Smooth muscle cell (in vitro differentiated cells): ENCODE measurements around the gene B9D1. TPM values are rescaled to one million over a fixed set of nuclear protein-coding genes. Genes with fewer than 3 reads are reported as not detected.

Source experiments
- DNase-seq: peaks from one replicate; lab custom pipeline; 2025; ENCODE audit not compliant: unreplicated experiment; lab: John Stamatoyannopoulos, UW
- H2AFZ ChIP-seq: fragments of 200-600 bp; sonication (generic); 2 replicates; pipeline ENCODE4 v1.6.0; 2016; ENCODE audit warnings: antibody characterized with exemption, low read depth, mild to moderate bottlenecking
- H3F3A ChIP-seq: fragments of 200-600 bp; sonication (generic); 2 replicates; pipeline ENCODE4 v1.6.0; 2017; ENCODE audit warnings: antibody characterized with exemption, low read depth
- H3K27ac ChIP-seq: fragments of 200-600 bp; sonication (generic); 2 replicates; pipeline ENCODE4 v1.5.1; 2016; ENCODE audit warnings: low read depth, mild to moderate bottlenecking
- H3K27me3 ChIP-seq: fragments of 200-600 bp; sonication (generic); 2 replicates; pipeline ENCODE4 v1.6.1; 2016; ENCODE audit warnings: low read depth, mild to moderate bottlenecking
- H3K36me3 ChIP-seq: fragments of 200-600 bp; sonication (generic); 2 replicates; pipeline ENCODE4 v1.5.1; 2016; ENCODE audit warnings: low read depth
- H3K4me1 ChIP-seq: fragments of 200-600 bp; sonication (generic); 2 replicates; pipeline ENCODE4 v1.5.1; 2016; ENCODE audit warnings: low read depth
- H3K4me2 ChIP-seq: fragments of 200-600 bp; sonication (generic); 2 replicates; pipeline ENCODE4 v1.6.0; 2016; ENCODE audit warnings: mild to moderate bottlenecking
- H3K4me3 ChIP-seq: fragments of 200-600 bp; sonication (generic); 2 replicates; pipeline ENCODE4 v1.5.1; 2016; ENCODE audit warnings: mild to moderate bottlenecking
- H3K79me2 ChIP-seq: fragments of 200-600 bp; sonication (generic); 2 replicates; pipeline ENCODE4 v1.6.0; 2016; ENCODE audit warnings: low read depth, mild to moderate bottlenecking
- H3K9ac ChIP-seq: fragments of 200-600 bp; sonication (generic); 2 replicates; pipeline ENCODE4 v1.6.0; 2016; ENCODE audit warnings: low read depth
- H3K9me3 ChIP-seq: fragments of 200-600 bp; sonication (generic); replicated peaks from 2 replicates; pipeline ENCODE4 v1.5.1; 2016; ENCODE audit warnings: low read depth
- H4K20me1 ChIP-seq: fragments of 200-600 bp; sonication (generic); 2 replicates; pipeline ENCODE4 v1.6.0; 2016; ENCODE audit warnings: low read depth
- WGBS: methylation state at CpG from one replicate; pipeline ENCODE4 v1.1.7; 2016; ENCODE audit warnings: low lambda C conversion rate; 5-methylcytosine and 5-hydroxymethylcytosine counted together
- polyA plus RNA-seq: library from polyadenylated mRNA; unstranded; fragments of >200 nt; fragmentation: Nextera tagmentation; extraction: Ambion mirVana; gene quantifications from 2 replicates; pipeline ENCODE4 v1.2.1, GENCODE V29; 2016
- total RNA-seq: library from RNA; depleted of rRNA; stranded (reverse); fragments of >200 nt; gene quantifications from 2 replicates; pipeline ENCODE4 v1.2.3, GENCODE V29; 2014
- TF ChIP-seq, protein P1 (sequence below): fragments of 200-600 bp; sonication (generic); IDR thresholded peaks from 2 replicates; pipeline ENCODE4 v1.5.1; 2017; ENCODE audit warnings: borderline replicate concordance, mild to moderate bottlenecking, antibody characterized with exemption; ENCODE audit not compliant: insufficient read depth, poor library complexity, severe bottlenecking

The B9D1 gene
- total and polyA plus RNA-seq, 2 experiments from 2014 or later: 21.9 to 45.5 TPM

GRCh38 chr17:19360772-19361171, 1.8 kb downstream of the B9D1 start:
- TF ChIP-seq, protein P1, sequence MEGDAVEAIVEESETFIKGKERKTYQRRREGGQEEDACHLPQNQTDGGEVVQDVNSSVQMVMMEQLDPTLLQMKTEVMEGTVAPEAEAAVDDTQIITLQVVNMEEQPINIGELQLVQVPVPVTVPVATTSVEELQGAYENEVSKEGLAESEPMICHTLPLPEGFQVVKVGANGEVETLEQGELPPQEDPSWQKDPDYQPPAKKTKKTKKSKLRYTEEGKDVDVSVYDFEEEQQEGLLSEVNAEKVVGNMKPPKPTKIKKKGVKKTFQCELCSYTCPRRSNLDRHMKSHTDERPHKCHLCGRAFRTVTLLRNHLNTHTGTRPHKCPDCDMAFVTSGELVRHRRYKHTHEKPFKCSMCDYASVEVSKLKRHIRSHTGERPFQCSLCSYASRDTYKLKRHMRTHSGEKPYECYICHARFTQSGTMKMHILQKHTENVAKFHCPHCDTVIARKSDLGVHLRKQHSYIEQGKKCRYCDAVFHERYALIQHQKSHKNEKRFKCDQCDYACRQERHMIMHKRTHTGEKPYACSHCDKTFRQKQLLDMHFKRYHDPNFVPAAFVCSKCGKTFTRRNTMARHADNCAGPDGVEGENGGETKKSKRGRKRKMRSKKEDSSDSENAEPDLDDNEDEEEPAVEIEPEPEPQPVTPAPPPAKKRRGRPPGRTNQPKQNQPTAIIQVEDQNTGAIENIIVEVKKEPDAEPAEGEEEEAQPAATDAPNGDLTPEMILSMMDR: no peak
- WGBS: 90% methylated on average over 8 of the region's 8 CpGs
- H3K9ac ChIP-seq: no peak overlapping the region

DNA sequence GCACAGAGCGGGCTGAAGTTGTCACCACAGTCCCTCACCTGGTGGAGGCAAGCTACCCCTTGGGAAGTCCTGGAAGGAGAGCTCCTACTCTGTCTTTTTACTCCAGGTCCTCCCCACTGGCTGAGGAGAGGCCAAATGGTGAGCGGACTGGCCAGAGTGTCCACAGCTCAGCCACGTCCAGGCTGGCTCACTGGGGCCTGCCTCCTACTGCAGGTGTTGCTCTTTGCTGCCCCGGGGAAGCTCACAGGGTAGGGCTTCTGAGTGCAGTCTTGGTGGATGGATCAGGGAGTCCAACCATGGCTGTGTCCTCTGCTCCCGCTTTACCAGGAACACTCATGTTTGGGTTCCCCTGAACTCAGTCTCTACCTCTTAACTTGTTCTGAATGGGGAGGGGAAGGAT, 2.7 kb downstream of the B9D1 start:
- Histone ChIP-seq H2AFZ (no peak overlapping the region), H3K4me1 (peaks cover 10% of the 10 kb centered on the region), H3K79me2 (no peaks in the 10 kb centered on the region), H3F3A (no peaks in the 10 kb centered on the region), H3K4me2 (no peak overlapping the region), H4K20me1 (no peaks in the 10 kb centered on the region), H3K4me3 (no peak overlapping the region), H3K36me3 (no peaks in the 10 kb centered on the region), H3K27ac (no peak overlapping the region), H3K27me3 (no peaks in the 10 kb centered on the region), H3K9me3 (no peaks in the 10 kb centered on the region), H3K9ac (no peak overlapping the region)
- TF ChIP-seq, protein P1: no peak
- 97% methylated on average over 5 of the region's 5 CpGs for WGBS
- no peak for DNase-seq

More at GRCh38 chr17:19360772-19361171, 1.8 kb downstream of the B9D1 start:
- H2AFZ ChIP-seq: no peak overlapping the region
- no peaks in the 10 kb centered on the region for H3K27me3 ChIP-seq
- H3K4me2 ChIP-seq: no peak overlapping the region
- no peaks in the 10 kb centered on the region for H3K79me2 ChIP-seq
- no peak overlapping the region for H3K4me3 ChIP-seq
- no peak for DNase-seq
- no peaks in the 10 kb centered on the region for H4K20me1 ChIP-seq
- H3K36me3 ChIP-seq: no peaks in the 10 kb centered on the region
- no peaks in the 10 kb centered on the region for H3F3A ChIP-seq
- H3K27ac ChIP-seq: no peak overlapping the region
- no peaks in the 10 kb centered on the region for H3K9me3 ChIP-seq
- H3K4me1 ChIP-seq: peaks cover 10% of the 10 kb centered on the region

GRCh38 chr17:19359151-19359550, 3.4 kb downstream of the B9D1 start:
- DNase-seq: no peak
- H3K4me2 ChIP-seq: no peak overlapping the region
- 93% methylated on average over 7 of the region's 7 CpGs for WGBS
- H2AFZ ChIP-seq: no peak overlapping the region
- H3K9ac ChIP-seq: no peak overlapping the region
- no peak overlapping the region for H3K4me3 ChIP-seq
- no peaks in the 10 kb centered on the region for H3K9me3 ChIP-seq
- peaks cover 3% of the 10 kb centered on the region for H4K20me1 ChIP-seq
- no peaks in the 10 kb centered on the region for H3K79me2 ChIP-seq
- H3K27me3 ChIP-seq: no peaks in the 10 kb centered on the region
- TF ChIP-seq, protein P1: no peak
- no peak overlapping the region for H3K27ac ChIP-seq
- H3K4me1 ChIP-seq: peaks cover 10% of the 10 kb centered on the region
- H3F3A ChIP-seq: peaks cover 2% of the 10 kb centered on the region
- no peaks in the 10 kb centered on the region for H3K36me3 ChIP-seq

DNA sequence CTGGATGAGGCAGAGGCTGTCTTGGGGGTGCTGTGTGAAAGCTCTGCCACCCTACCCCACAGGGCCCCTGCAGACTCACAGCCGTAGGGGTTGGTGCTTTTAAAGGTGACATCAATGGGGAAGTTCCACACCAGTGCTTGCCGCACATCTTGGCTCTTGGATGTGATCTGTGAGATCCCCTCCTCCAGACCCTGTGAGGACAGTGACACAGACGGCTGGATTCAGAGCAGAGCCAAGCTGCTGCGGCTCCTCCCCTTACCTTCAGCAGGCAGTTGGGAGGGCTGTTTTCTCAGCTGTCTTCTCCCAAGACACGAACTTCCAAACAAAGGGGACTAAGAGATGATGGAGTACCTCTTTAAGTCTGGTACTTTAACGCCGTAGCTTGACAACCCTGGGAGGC, 4.8 kb downstream of the B9D1 start:
- no peak overlapping the region for H3K4me3 ChIP-seq
- 89% methylated on average over 7 of the region's 7 CpGs for WGBS

More for the DNA sequence above, 4.8 kb downstream of the B9D1 start:
- Histone ChIP-seq H4K20me1 (peaks cover 7% of the 10 kb centered on the region), H3F3A (peaks cover 6% of the 10 kb centered on the region), H3K9ac (no peak overlapping the region), H3K9me3 (no peaks in the 10 kb centered on the region), H3K79me2 (no peaks in the 10 kb centered on the region), H3K4me1 (peaks cover 6% of the 10 kb centered on the region), H3K4me2 (no peak overlapping the region), H2AFZ (no peak overlapping the region), H3K36me3 (no peaks in the 10 kb centered on the region), H3K27me3 (no peaks in the 10 kb centered on the region), H3K27ac (no peak overlapping the region)
- no peak for DNase-seq
- TF ChIP-seq, protein P1: no peak
